ENCODE results near the gene ITPKB.

DNA sequence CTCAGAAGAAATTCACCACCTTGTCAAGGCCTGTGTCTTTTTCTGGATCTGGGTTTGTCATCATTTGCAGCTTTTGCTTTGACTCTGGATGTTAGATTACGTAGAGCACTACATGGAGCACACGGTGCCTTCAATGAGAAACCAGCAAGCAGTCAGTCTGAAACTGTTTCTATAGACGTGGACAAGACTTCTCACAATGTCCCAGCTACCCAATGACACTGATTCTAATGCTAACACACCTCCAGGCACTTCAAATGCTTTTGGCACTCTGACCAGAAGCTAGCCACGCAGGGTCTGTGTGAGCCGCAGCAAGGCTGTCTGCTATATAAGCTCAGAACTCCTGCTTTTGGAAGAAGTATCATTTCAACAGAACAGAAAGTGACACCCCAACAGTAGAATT is 38.2 kb downstream of the ITPKB start:
- TF ChIP-seq POLR2AphosphoS5 (IDR thresholded peaks at IDR 0.05; ENCODE audit: low read depth) (no peak), GABPA (IDR thresholded peaks at IDR 0.05; ENCODE audit: low read depth) (no peak), SPI1 (IDR thresholded peaks at IDR 0.05; ENCODE audit: borderline replicate concordance, low read depth) (no peak)
- TF ChIP-seq, protein P1, sequence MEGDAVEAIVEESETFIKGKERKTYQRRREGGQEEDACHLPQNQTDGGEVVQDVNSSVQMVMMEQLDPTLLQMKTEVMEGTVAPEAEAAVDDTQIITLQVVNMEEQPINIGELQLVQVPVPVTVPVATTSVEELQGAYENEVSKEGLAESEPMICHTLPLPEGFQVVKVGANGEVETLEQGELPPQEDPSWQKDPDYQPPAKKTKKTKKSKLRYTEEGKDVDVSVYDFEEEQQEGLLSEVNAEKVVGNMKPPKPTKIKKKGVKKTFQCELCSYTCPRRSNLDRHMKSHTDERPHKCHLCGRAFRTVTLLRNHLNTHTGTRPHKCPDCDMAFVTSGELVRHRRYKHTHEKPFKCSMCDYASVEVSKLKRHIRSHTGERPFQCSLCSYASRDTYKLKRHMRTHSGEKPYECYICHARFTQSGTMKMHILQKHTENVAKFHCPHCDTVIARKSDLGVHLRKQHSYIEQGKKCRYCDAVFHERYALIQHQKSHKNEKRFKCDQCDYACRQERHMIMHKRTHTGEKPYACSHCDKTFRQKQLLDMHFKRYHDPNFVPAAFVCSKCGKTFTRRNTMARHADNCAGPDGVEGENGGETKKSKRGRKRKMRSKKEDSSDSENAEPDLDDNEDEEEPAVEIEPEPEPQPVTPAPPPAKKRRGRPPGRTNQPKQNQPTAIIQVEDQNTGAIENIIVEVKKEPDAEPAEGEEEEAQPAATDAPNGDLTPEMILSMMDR (IDR thresholded peaks at IDR 0.05; ENCODE audit: insufficient read depth, low read length): no peak
